NCI-H460 (cell line): ENCODE measurements around the gene MFSD1. TPM values are rescaled to one million over a fixed set of nuclear protein-coding genes. Genes with fewer than 3 reads are reported as not detected.
"Not testable (repeated sequence)": the region's sequence is repeated elsewhere in the genome, so short reads cannot be mapped to it uniquely, and the experiment has no call there.

Experiments
- DNase-seq: peaks from one replicate; pipeline ENCODE4 v3.0.0-alpha.2; 2016; ENCODE audit warnings: low read depth; ENCODE audit errors: extremely low read depth
- total RNA-seq: library from RNA; depleted of rRNA; stranded (reverse); fragments of >200 nt; shearing (Covaris generic); gene quantifications from 2 replicates; pipeline ENCODE4 v1.2.3, GENCODE V29; 2014

Gene MFSD1
- total RNA-seq, 1 experiment from 2014 or later, result 30.9 TPM

- no peak for DNase-seq
Observed at GRCh38 chr3:158775426-158776410, 26.1 kb upstream of the MFSD1 start.

GRCh38 chr3:158776531-158776930, 25.3 kb upstream of the MFSD1 start:
- DNase-seq, result no peak

GRCh38 chr3:158777161-158777873, 24.5 kb upstream of the MFSD1 start:
- DNase-seq, result no peak

- DNase-seq, result no peak
Observed at GRCh38 chr3:158780766-158781165, 21.1 kb upstream of the MFSD1 start.

- DNase-seq, result no peak
Observed at GRCh38 chr3:158781191-158781590, 20.7 kb upstream of the MFSD1 start.

GRCh38 chr3:158781849-158782248, 20.0 kb upstream of the MFSD1 start:
- DNase-seq, result no peak

- DNase-seq, result no peak
Observed at GRCh38 chr3:158782283-158782989, 19.4 kb upstream of the MFSD1 start.

- no peak for DNase-seq
Observed at GRCh38 chr3:158783051-158783450, 18.8 kb upstream of the MFSD1 start.

GRCh38 chr3:158785972-158786371, 15.9 kb upstream of the MFSD1 start:
- DNase-seq, result no peak

- DNase-seq, result no peak
Observed at GRCh38 chr3:158788446-158788845, 13.4 kb upstream of the MFSD1 start.

- peak; percentile 40 for DNase-seq
Observed at GRCh38 chr3:158789592-158789991, 12.3 kb upstream of the MFSD1 start.

- peak; percentile 60 for DNase-seq
Observed at GRCh38 chr3:158790901-158791589, 10.8 kb upstream of the MFSD1 start.

GRCh38 chr3:158791590-158791920, 10.3 kb upstream of the MFSD1 start:
- DNase-seq, result not testable (repeated sequence)

GRCh38 chr3:158792709-158793108, 9.1 kb upstream of the MFSD1 start:
- DNase-seq, result no peak

GRCh38 chr3:158794206-158794605, 7.6 kb upstream of the MFSD1 start:
- no peak for DNase-seq

GRCh38 chr3:158794936-158795518, 6.8 kb upstream of the MFSD1 start:
- DNase-seq, result no peak

GRCh38 chr3:158801201-158801600, 653 bp upstream of the MFSD1 start:
- no peak for DNase-seq

- DNase-seq, result no peak
Observed at GRCh38 chr3:158802409-158803268, 785 bp downstream of the MFSD1 start.

- DNase-seq, result no peak
Observed at GRCh38 chr3:158804441-158804840, 2.6 kb downstream of the MFSD1 start.
